ENCODE results near the gene SLC30A2. TPM values are rescaled to one million over a fixed set of nuclear protein-coding genes. Genes with fewer than 3 reads are reported as not detected.

The SLC30A2 gene
- total and polyA plus RNA-seq, 2 of the 13 experiments (the other 11 are each of a cell fraction or from before 2014, with no cell fraction given) = not detected

DNA sequence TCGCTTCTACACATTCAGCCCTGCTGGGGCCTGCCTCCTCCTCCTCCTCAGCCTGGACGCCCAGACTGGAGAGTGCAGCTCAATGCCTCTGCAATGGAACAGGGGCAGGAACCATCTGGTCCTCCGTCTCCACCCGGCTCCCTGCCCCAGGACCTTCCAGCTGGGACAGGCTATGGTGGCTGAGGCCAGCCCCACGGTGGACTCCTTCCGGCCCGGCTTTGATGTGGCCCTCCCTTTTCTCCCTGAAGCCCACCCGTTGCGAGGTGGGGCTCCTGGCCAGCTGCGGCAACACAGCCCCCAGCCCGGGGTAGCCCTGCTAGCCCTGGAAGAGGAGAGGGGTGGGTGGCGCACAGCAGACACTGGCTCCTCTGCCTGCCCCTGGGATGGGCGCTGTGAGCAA lies 22.9 kb downstream of the SLC30A2 start:
- no peaks in the 10 kb centered on the region for H4K20me1 ChIP-seq (ENCODE audit: insufficient read depth, low read length)
- CTCF ChIA-PET (ENCODE audit: low intra/inter-chr PET ratio, low total read pairs) = no interaction called here
- H3K79me2 ChIP-seq (ENCODE audit: insufficient read depth, low read length) = no peaks in the 10 kb centered on the region
- POLR2A ChIA-PET = interaction anchor here (0.9 to 2.2 kb wide), 2 partner anchors 26 to 202 kb away, joined by 3 to 10 read pairs; partner anchors contain the start of gene PAFAH2
- in situ Hi-C loops (cut with HindIII; ENCODE audit: extremely low pct_ligation_motif_present, low pct_unique_long_range_greater_than_20kb) = no loop called here
- H3K27ac ChIP-seq (ENCODE audit: extremely low read length, insufficient read depth, low read length) = no peak overlapping the region
- no peak for FAIRE-seq
- H3K4me2 ChIP-seq (ENCODE audit: low read depth, low read length) = peak overlapping the region; percentile 81; the same call in 1 of the 2 replicates
- TF ChIP-seq, protein P1, sequence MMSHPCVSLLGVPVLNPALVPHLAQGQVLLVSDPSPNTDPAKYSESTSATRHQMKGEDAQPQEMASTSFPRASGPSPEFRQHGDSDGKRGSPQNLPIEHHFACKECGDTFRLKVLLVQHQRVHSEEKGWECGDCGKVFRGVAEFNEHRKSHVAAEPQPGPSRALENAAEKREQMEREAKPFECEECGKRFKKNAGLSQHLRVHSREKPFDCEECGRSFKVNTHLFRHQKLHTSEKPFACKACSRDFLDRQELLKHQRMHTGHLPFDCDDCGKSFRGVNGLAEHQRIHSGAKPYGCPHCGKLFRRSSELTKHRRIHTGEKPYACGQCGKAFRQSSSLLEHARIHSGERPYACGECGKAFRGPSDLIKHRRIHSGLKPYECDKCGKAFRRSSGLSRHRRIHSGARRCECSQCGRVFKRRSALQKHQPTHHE (CRISPR knock-in tag; IDR thresholded peaks at IDR 0.05; ENCODE audit: borderline replicate concordance) = no peak
- no peak for TF ChIP-seq SSRP1 (CRISPR knock-in tag; IDR thresholded peaks at IDR 0.05)
- TF ChIP-seq ZNF251 (CRISPR knock-in tag; IDR thresholded peaks at IDR 0.05) = no peak
- no peak for TF ChIP-seq ZNF737 (CRISPR knock-in tag; IDR thresholded peaks at IDR 0.05; ENCODE audit: borderline replicate concordance)
- TF ChIP-seq MED13 (CRISPR knock-in tag; IDR thresholded peaks at IDR 0.05) = no peak
- no peak for TF ChIP-seq ZNF616 (CRISPR knock-in tag; IDR thresholded peaks at IDR 0.05; ENCODE audit: low read depth)
- TF ChIP-seq, protein P2, sequence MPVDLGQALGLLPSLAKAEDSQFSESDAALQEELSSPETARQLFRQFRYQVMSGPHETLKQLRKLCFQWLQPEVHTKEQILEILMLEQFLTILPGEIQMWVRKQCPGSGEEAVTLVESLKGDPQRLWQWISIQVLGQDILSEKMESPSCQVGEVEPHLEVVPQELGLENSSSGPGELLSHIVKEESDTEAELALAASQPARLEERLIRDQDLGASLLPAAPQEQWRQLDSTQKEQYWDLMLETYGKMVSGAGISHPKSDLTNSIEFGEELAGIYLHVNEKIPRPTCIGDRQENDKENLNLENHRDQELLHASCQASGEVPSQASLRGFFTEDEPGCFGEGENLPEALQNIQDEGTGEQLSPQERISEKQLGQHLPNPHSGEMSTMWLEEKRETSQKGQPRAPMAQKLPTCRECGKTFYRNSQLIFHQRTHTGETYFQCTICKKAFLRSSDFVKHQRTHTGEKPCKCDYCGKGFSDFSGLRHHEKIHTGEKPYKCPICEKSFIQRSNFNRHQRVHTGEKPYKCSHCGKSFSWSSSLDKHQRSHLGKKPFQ (CRISPR knock-in tag; IDR thresholded peaks at IDR 0.05; ENCODE audit: insufficient replicate concordance) = no peak
- TF ChIP-seq ATF7 (IDR thresholded peaks at IDR 0.05) = no peak
- TF ChIP-seq ATF7 (CRISPR knock-in tag; IDR thresholded peaks at IDR 0.05) = no peak
- TF ChIP-seq RFXAP (CRISPR knock-in tag; IDR thresholded peaks at IDR 0.05; ENCODE audit: borderline replicate concordance) = no peak
- TF ChIP-seq, protein P3, sequence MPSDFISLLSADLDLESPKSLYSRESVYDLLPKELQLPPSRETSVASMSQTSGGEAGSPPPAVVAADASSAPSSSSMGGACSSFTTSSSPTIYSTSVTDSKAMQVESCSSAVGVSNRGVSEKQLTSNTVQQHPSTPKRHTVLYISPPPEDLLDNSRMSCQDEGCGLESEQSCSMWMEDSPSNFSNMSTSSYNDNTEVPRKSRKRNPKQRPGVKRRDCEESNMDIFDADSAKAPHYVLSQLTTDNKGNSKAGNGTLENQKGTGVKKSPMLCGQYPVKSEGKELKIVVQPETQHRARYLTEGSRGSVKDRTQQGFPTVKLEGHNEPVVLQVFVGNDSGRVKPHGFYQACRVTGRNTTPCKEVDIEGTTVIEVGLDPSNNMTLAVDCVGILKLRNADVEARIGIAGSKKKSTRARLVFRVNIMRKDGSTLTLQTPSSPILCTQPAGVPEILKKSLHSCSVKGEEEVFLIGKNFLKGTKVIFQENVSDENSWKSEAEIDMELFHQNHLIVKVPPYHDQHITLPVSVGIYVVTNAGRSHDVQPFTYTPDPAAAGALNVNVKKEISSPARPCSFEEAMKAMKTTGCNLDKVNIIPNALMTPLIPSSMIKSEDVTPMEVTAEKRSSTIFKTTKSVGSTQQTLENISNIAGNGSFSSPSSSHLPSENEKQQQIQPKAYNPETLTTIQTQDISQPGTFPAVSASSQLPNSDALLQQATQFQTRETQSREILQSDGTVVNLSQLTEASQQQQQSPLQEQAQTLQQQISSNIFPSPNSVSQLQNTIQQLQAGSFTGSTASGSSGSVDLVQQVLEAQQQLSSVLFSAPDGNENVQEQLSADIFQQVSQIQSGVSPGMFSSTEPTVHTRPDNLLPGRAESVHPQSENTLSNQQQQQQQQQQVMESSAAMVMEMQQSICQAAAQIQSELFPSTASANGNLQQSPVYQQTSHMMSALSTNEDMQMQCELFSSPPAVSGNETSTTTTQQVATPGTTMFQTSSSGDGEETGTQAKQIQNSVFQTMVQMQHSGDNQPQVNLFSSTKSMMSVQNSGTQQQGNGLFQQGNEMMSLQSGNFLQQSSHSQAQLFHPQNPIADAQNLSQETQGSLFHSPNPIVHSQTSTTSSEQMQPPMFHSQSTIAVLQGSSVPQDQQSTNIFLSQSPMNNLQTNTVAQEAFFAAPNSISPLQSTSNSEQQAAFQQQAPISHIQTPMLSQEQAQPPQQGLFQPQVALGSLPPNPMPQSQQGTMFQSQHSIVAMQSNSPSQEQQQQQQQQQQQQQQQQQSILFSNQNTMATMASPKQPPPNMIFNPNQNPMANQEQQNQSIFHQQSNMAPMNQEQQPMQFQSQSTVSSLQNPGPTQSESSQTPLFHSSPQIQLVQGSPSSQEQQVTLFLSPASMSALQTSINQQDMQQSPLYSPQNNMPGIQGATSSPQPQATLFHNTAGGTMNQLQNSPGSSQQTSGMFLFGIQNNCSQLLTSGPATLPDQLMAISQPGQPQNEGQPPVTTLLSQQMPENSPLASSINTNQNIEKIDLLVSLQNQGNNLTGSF (CRISPR knock-in tag; IDR thresholded peaks at IDR 0.05) = no peak
- no peak for TF ChIP-seq HMGA1 (CRISPR knock-in tag; conservative IDR thresholded peaks at IDR 0.05)
- TF ChIP-seq, protein P4, sequence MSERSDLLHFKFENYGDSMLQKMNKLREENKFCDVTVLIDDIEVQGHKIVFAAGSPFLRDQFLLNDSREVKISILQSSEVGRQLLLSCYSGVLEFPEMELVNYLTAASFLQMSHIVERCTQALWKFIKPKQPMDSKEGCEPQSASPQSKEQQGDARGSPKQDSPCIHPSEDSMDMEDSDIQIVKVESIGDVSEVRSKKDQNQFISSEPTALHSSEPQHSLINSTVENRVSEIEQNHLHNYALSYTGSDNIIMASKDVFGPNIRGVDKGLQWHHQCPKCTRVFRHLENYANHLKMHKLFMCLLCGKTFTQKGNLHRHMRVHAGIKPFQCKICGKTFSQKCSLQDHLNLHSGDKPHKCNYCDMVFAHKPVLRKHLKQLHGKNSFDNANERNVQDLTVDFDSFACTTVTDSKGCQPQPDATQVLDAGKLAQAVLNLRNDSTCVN (CRISPR knock-in tag; IDR thresholded peaks at IDR 0.05; ENCODE audit: borderline replicate concordance) = no peak
- H3K36me3 ChIP-seq (replicated peaks in 1 of 2; ENCODE audit: control insufficient read depth in 1 of 2, insufficient read depth in 2 of 2, low read length in 2 of 2) = no peaks in the 10 kb centered on the region
- WGBS (ENCODE audit: low lambda C conversion rate) = 90% methylated on average over 2 of the region's 13 CpGs
- H3K9ac ChIP-seq (ENCODE audit: insufficient read depth, low read depth, low read length) = no peak overlapping the region
- peaks cover 0 to 24% of the 10 kb centered on the region in 2 experiments; a peak in 4 of 5 replicates for H3K27me3 ChIP-seq (ENCODE audit: control insufficient read depth in 1 of 2, insufficient read depth in 2 of 2, low read length in 2 of 2)
- no peaks in the 10 kb centered on the region for H3K9me3 ChIP-seq (ENCODE audit: low read length)
- no peak overlapping the region for H2AFZ ChIP-seq (ENCODE audit: low read length)
- DNase-seq (ENCODE audit: low spot score) = no peak
- ATAC-seq = no peak
- H3K4me1 ChIP-seq (ENCODE audit: insufficient read depth, low read length) = peaks cover 93% of the 10 kb centered on the region
- no TSS peak for BruUV-seq (replicated peaks)
- intact Hi-C loops (cut with micrococcal nuclease; ENCODE audit: unreplicated experiment) = no loop called here
- H3K4me3 ChIP-seq (replicated peaks in 1 of 3; ENCODE audit: insufficient read depth in 1 of 3, low read depth in 2 of 3, low read length in 3 of 3) = no peak overlapping the region; a peak in 1 of 6 replicates
